Panc1 (cell line): ENCODE data around the gene MLLT3.

ENCODE experiments used
- CTCF ChIP-seq: fragments of 450-650 bp; IDR thresholded peaks from 2 replicates; pipeline ENCODE4 v1.5.1; 2017; ENCODE audit warnings: mild to moderate bottlenecking
- POLR2AphosphoS5 ChIP-seq: IDR thresholded peaks from 2 replicates; pipeline ENCODE4 v1.6.1; 2012; ENCODE audit warnings: mild to moderate bottlenecking, low read depth, low read length, moderate library complexity
- REST ChIP-seq, 2 experiments: IDR thresholded peaks; 2 replicates each; pipeline ENCODE4 v1.6.1; 2011 to 2012; ENCODE audit warnings: low read depth in 2 of 2, control low read depth in 1 of 2, low read length in 1 of 2, mild to moderate bottlenecking in 1 of 2, moderate library complexity in 1 of 2; ENCODE audit not compliant: insufficient read depth in 1 of 2
- TCF7L2 ChIP-seq: IDR thresholded peaks from 2 replicates; pipeline ENCODE4 v1.6.1; 2011; ENCODE audit warnings: mild to moderate bottlenecking, low read depth, low read length, inconsistent platforms

- TF ChIP-seq CTCF = no peak
- no peak for TF ChIP-seq POLR2AphosphoS5
- no peak for TF ChIP-seq TCF7L2
- no peak for TF ChIP-seq REST (IDR thresholded peaks at IDR 0.05; ENCODE audit: insufficient read depth in 1 of 2, low read depth in 2 of 2, low read length in 1 of 2)
Measured at GRCh38 chr9:20608582-20608981, 13.7 kb downstream of the MLLT3 start.
